Lung microvascular endothelial cell (primary cell): ENCODE measurements around the gene DOCK4. TPM values are rescaled to one million over a fixed set of nuclear protein-coding genes. Genes with fewer than 3 reads are reported as not detected.
A peak's percentile ranks its signal among the peaks of the same experiment; 100 is the strongest.

Experiments
- DNase-seq, 2 donors: peaks; one replicate each; pipeline versions ENCODE4 v3.0.0 to v3.0.0-alpha.2; 2010; ENCODE audit warnings: low read depth in 2 of 2
- total RNA-seq: library from RNA; depleted of rRNA; stranded (reverse); fragments of >200 nt; gene quantifications from 2 replicates; pipeline ENCODE4 v1.2.1, GENCODE V29; 2014

Gene DOCK4
- total RNA-seq, 1 donor from 2014 or later, result 57.1 TPM

GRCh38 chr7:112052993-112053736 is 153.0 kb downstream of the DOCK4 start:
- DNase-seq, result peak in 1 of 2 donors; percentile 23

- no peak for DNase-seq
Observed at GRCh38 chr7:112052498-112052897, 153.7 kb downstream of the DOCK4 start.

GRCh38 chr7:112050250-112050881 is 155.8 kb downstream of the DOCK4 start:
- DNase-seq, result no peak

GRCh38 chr7:112049555-112050249 is 156.5 kb downstream of the DOCK4 start:
- DNase-seq, result no peak

GRCh38 chr7:112047421-112047820 is 158.8 kb downstream of the DOCK4 start:
- DNase-seq, result no peak

GRCh38 chr7:112045222-112045621 is 161.0 kb downstream of the DOCK4 start:
- no peak for DNase-seq

- no peak for DNase-seq
Observed at GRCh38 chr7:112042631-112043030, 163.6 kb downstream of the DOCK4 start.

GRCh38 chr7:112038353-112038752 is 167.8 kb downstream of the DOCK4 start:
- DNase-seq, result no peak

GRCh38 chr7:112036071-112036470 is 170.1 kb downstream of the DOCK4 start:
- DNase-seq, result peak in 1 of 2 donors; percentile 72

GRCh38 chr7:112031689-112032088 is 174.5 kb downstream of the DOCK4 start:
- no peak for DNase-seq

- DNase-seq, result no peak
Observed at GRCh38 chr7:112025556-112025955, 180.6 kb downstream of the DOCK4 start.

GRCh38 chr7:112023786-112024185 is 182.4 kb downstream of the DOCK4 start:
- peak; percentile 49 to 59 for DNase-seq

- peak; percentile 80 to 91 for DNase-seq
Observed at GRCh38 chr7:112023282-112023681, 182.9 kb downstream of the DOCK4 start.

- no peak for DNase-seq
Observed at GRCh38 chr7:112022128-112022527, 184.1 kb downstream of the DOCK4 start.

- no peak for DNase-seq
Observed at GRCh38 chr7:112021379-112022044, 184.7 kb downstream of the DOCK4 start.

- DNase-seq, result no peak
Observed at GRCh38 chr7:112020800-112021199, 185.4 kb downstream of the DOCK4 start.

- DNase-seq, result no peak
Observed at GRCh38 chr7:112019932-112020331, 186.3 kb downstream of the DOCK4 start.

- peak in 1 of 2 donors; percentile 53 for DNase-seq
Observed at GRCh38 chr7:112018305-112019030, 187.7 kb downstream of the DOCK4 start.

- DNase-seq, result no peak
Observed at GRCh38 chr7:112015146-112015545, 191.1 kb downstream of the DOCK4 start.

- DNase-seq, result no peak
Observed at GRCh38 chr7:112014347-112014746, 191.9 kb downstream of the DOCK4 start.

- DNase-seq, result no peak
Observed at GRCh38 chr7:112013274-112013673, 192.9 kb downstream of the DOCK4 start.
